Tibial nerve (tissue), 4 donors: Measurements from ENCODE around the gene ATP8A1.

Experiments used
- CTCF ChIP-seq, 5 experiments: fragments of 200-600 bp in 3 of 5; fragments of 450-650 bp in 2 of 5; sonication (generic) in 3 of 5; IDR thresholded peaks; one replicate each; pipeline ENCODE4 v1.5.1; 2016 to 2019; ENCODE audit warnings: antibody characterized with exemption in 5 of 5, mild to moderate bottlenecking in 3 of 5, moderate library complexity in 2 of 5
- EP300 ChIP-seq, 2 donors: sonication (generic); formaldehyde crosslinking; IDR thresholded peaks; one replicate each; pipeline ENCODE4 v1.6.1; 2017; ENCODE audit warnings: antibody characterized with exemption in 2 of 2, mild to moderate bottlenecking in 1 of 2
- POLR2A ChIP-seq, 2 donors: fragments of 450-650 bp; IDR thresholded peaks; one replicate each; pipeline ENCODE4 v1.6.1; 2017; ENCODE audit warnings: antibody characterized with exemption in 2 of 2, mild to moderate bottlenecking in 2 of 2, moderate library complexity in 2 of 2

DNA sequence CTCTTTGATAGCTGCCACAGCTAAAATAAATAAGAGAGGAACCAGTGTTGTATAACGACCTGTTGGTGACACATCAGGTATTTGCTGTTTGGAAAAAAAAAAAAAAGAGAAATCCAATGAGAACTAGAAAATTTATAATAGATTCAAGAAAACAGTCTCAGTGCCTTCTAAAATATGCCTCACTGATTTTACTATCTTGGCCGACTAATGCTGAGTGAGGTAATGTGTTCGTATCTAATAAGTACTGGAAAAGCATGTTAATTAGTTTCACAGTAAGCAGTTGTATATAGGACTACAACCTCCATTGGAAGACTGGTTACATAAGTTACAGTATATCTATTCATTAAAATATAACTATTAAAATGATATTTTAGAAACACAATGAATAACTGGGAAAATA is 32.4 kb downstream of the ATP8A1 start:
- TF ChIP-seq POLR2A (IDR thresholded peaks at IDR 0.05), result no peak
- no peak for TF ChIP-seq EP300 (IDR thresholded peaks at IDR 0.05)
- no peak for TF ChIP-seq CTCF (IDR thresholded peaks at IDR 0.05)
